CD4-positive, alpha-beta T cell treated with Interleukin-12 subunit alpha and Interleukin-12 subunit beta, for 1 hour (primary cell): ENCODE data around the gene STXBP5L.
"Not testable (repeated sequence)": the region's sequence is repeated elsewhere in the genome, so short reads cannot be mapped to it uniquely, and the experiment has no call there.

Experiments
- DNase-seq: peaks from one replicate; pipeline ENCODE4 v3.0.0-alpha.2; 2020

The STXBP5L gene

GRCh38 chr3:121436074-121436473 is 528.1 kb downstream of the STXBP5L start:
- no peak for DNase-seq

- no peak for DNase-seq
Measured at GRCh38 chr3:121436641-121437040, 528.6 kb downstream of the STXBP5L start.

DNA sequence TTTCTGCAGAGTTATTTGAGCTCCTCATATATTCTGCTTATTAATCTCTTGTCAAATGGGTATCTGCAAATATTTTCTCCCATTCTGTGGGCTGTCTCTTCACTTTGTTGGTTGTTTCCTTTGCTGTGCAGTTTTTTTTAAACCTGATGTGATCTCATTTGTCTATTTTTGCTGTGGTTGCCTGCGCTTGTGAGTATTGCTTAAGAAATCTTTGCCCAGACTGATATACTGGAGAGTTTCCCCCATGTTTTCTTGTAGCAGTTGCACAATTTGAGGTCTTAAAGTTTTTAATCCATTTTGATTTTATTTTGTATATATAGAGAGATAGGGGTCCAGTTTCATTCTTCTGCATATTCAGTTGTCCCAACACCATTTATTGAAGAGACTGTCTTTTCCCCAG is 535.5 kb downstream of the STXBP5L start:
- no peak for DNase-seq

- DNase-seq: not testable (repeated sequence)
Measured at GRCh38 chr3:121451752-121452151, 543.7 kb downstream of the STXBP5L start.

DNA sequence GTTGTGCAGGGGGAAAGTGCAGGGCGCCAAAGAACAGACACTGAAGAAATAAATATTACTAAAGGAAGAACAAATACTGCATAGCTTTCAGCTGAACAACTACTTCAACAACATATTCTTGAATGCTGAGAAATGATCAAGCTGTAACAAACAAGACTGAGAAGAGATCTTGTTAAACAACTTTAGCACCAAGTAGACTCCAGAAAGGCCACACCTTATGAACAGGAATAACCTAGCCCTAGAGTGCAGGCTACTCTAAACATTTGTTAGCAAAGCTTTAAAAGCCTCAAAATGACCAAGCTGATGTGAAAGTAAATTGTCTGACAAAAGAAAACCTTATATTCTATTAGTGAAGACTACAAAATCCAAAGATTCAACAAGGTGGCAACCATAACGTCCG is 554.6 kb downstream of the STXBP5L start:
- no peak for DNase-seq

DNA sequence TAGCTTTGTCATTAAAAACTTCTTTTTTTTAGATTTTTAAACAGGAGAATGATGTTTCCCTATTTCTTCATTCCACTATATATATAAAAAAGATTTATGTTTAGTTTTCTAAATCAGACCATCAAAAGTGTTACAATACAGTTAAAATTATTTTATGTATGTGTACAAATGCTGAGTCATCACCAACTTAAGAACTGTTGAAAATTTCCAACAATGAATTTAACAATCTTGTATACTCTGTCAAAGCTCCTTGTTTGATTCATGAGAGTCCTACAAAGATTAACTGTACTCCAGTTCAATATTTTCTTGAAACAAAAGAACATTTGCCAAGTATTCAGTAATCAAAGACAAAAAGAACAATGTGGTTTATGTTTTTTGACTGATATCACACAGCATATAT is 555.7 kb downstream of the STXBP5L start:
- no peak for DNase-seq

GRCh38 chr3:121467085-121467484 is 559.1 kb downstream of the STXBP5L start:
- no peak for DNase-seq

DNA sequence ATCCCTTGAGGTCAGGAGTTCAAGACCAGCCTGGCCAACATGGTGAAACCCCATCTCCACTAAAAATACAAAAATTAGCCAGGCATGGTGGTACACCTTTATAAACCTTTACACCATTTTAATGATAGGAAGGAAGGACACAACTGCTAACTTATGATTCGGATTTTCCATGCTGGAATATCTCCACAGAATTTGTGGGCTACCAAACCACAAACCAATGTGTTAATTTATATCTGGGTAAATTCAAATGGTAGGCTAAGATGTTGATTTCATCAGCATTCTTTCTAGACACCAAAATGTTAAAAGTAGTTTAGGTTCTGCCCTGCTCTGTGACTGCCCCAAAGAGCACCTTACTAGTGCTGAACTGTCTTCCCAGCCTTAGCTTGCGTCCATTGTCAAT is 565.0 kb downstream of the STXBP5L start:
- DNase-seq: no peak
